ENCODE data around the gene C10orf143. TPM values are rescaled to one million over a fixed set of nuclear protein-coding genes. Genes with fewer than 3 reads are reported as not detected.

The C10orf143 gene
- polyA plus RNA-seq (2013, experiment 1 of 2) = 4.9 TPM
- 4.7 TPM for polyA plus RNA-seq (2013, experiment 2 of 2)

DNA sequence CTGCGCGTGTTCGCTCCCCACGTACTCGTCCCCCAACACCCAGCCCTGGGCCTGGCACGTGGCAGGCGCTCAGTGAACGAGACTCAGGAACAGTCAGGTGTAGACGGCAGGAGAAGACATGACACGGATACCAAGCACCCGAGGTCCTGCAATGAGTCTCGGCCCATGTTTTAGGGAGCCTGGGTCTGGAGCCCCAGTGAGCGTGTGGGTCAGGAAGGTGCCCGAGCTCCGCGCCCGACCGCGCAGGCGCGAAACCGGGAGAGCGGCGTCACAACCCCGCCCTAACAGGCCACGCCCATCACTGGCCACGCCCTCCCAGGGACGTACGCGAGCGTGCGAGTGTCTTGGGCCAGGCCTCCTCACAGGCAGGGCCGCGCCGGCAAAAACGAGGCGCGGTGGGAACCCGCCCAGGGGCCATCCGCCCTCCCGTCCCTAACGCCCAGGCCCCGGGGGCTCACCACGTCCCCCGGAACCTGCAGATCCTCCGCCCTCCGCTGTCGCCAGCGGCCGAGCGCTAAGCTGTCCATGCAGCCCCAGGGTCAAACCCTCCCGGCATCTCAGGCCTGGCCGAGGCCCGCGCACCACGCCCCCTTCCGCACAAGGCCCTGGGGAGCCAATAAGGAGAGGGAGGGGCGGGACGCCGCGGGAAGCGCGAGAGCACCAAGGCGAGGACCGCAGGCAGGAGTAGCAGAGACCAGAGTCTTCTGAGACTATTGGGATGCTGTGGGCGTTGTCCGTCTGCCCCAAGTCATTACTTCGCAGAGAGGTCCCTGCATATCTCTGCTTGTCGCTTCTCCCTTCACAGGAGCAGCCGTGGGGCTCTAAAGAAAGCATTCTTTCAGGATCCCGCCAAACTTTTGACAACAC is at the start of gene C10orf143:
C10orf143 (minus strand) TSS at position 585 of the 867 bp plus-strand sequence; CDS start at position 527, 58 bp downstream.
- Histone ChIP-seq H3K9me3 (replicated peaks in 1 of 2; ENCODE audit: control insufficient read depth in 2 of 2, insufficient read depth in 1 of 2, low read depth in 1 of 2, low read length in 2 of 2) (peaks cover 0 to 3% of the 10 kb centered on the region in 2 donors), H2AFZ (ENCODE audit: low read length) (peak within 1 kb of the TSS; percentile 97), H3K4me3 (ENCODE audit: low read length in 2 of 2) (peak within 1 kb of the TSS; percentile 78 to 91), H2BK12ac (ENCODE audit: low read length) (no peak within 1 kb of the TSS), H3K14ac (ENCODE audit: low read length) (peak within 1 kb of the TSS; percentile 77), H3K27ac (replicated peaks; ENCODE audit: low read length) (peak within 1 kb of the TSS; percentile 79), H2BK5ac (ENCODE audit: low read length) (peak within 1 kb of the TSS; percentile 99), H3K36me3 (replicated peaks in 1 of 2; ENCODE audit: control insufficient read depth in 2 of 2, insufficient read depth in 2 of 2, low read length in 2 of 2) (no peaks in the 10 kb centered on the region), H3K79me1 (ENCODE audit: low read depth, low read length) (peaks cover 2% of the 10 kb centered on the region), H3K4ac (ENCODE audit: low read length) (no peak within 1 kb of the TSS), H3K4me2 (ENCODE audit: insufficient read depth, low read length, poor library complexity, severe bottlenecking) (peak within 1 kb of the TSS; percentile 94), H3K18ac (ENCODE audit: low read length) (peak within 1 kb of the TSS; percentile 98), H2AK5ac (ENCODE audit: low read depth, low read length) (peak within 1 kb of the TSS; percentile 41), H3K4me1 (ENCODE audit: control insufficient read depth in 2 of 2, insufficient read depth in 1 of 2, low read depth in 1 of 2, low read length in 2 of 2) (peaks cover 0 to 5% of the 10 kb centered on the region in 2 donors), H2BK120ac (ENCODE audit: low read depth, low read length) (peak within 1 kb of the TSS; percentile 89), H2BK15ac (ENCODE audit: low read length) (peak within 1 kb of the TSS; percentile 70), H3K9ac (ENCODE audit: low read depth, low read length, poor library complexity) (peak within 1 kb of the TSS; percentile 91), H4K91ac (ENCODE audit: low read depth, low read length, poor library complexity) (no peak within 1 kb of the TSS), H3K23ac (ENCODE audit: low read depth, low read length, poor library complexity) (peak within 1 kb of the TSS; percentile 97), H4K8ac (ENCODE audit: low read depth, low read length) (no peak within 1 kb of the TSS), H3K27me3 (ENCODE audit: control insufficient read depth in 3 of 3, insufficient read depth in 3 of 3, low read depth in 1 of 3, low read length in 3 of 3) (no peaks in the 10 kb centered on the region)
- no CpG with 5 or more reads among the region's 71 CpGs for WGBS, 2 donors (ENCODE audit: extremely low coverage in 2 of 2, insufficient read length in 2 of 2, insufficient replicate concordance in 1 of 2)
- DNase-seq (ENCODE audit: low spot score) = peak; percentile 96

DNA sequence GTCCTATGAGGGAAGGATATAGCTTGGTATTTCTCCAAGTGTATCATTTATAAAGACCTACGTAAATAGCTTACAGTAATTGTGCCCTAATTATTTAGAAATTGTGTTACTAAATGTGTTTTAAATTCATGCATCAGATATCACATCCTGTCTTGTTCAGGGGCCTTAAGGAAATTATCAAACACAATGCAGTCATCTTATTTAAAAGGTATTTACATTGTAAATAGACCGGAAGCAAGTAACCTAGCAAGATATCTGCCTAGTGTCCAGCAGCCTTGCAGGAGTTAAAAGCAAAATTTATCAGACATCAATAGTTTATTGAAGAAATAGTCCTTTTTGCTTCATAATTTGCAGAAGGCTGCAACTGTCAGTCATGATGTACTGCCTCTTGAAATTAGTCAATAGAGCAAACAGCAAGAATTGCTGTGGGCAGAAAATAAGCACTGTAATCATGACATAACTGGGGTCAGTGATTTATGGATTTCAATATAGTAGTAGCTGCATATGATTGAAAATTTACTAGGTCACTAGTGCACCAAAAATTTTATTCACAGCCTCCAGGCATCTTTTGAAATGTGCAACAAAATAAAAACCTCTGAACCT is 48.7 kb upstream of the C10orf143 start:
- Histone ChIP-seq H4K8ac (ENCODE audit: low read depth, low read length) (no peak overlapping the region), H2BK120ac (ENCODE audit: low read depth, low read length) (no peak overlapping the region), H2BK15ac (ENCODE audit: low read length) (no peak overlapping the region), H2BK12ac (ENCODE audit: low read length) (no peak overlapping the region), H3K4ac (ENCODE audit: low read length) (no peak overlapping the region), H3K14ac (ENCODE audit: low read length) (no peak overlapping the region), H3K9ac (ENCODE audit: low read depth, low read length, poor library complexity) (no peak overlapping the region), H3K27me3 (ENCODE audit: control insufficient read depth in 3 of 3, insufficient read depth in 3 of 3, low read depth in 1 of 3, low read length in 3 of 3) (no peaks in the 10 kb centered on the region), H2AFZ (ENCODE audit: low read length) (no peak overlapping the region), H2BK5ac (ENCODE audit: low read length) (no peak overlapping the region), H3K4me2 (ENCODE audit: insufficient read depth, low read length, poor library complexity, severe bottlenecking) (no peak overlapping the region), H3K9me3 (replicated peaks in 1 of 2; ENCODE audit: control insufficient read depth in 2 of 2, insufficient read depth in 1 of 2, low read depth in 1 of 2, low read length in 2 of 2) (peaks cover 2 to 7% of the 10 kb centered on the region in 2 donors), H3K4me3 (ENCODE audit: low read length in 2 of 2) (no peak overlapping the region), H3K79me1 (ENCODE audit: low read depth, low read length) (peaks cover 1% of the 10 kb centered on the region), H3K27ac (replicated peaks; ENCODE audit: low read length) (no peak overlapping the region), H2AK5ac (ENCODE audit: low read depth, low read length) (no peak overlapping the region), H3K23ac (ENCODE audit: low read depth, low read length, poor library complexity) (no peak overlapping the region), H3K18ac (ENCODE audit: low read length) (no peak overlapping the region), H3K4me1 (ENCODE audit: control insufficient read depth in 2 of 2, insufficient read depth in 1 of 2, low read depth in 1 of 2, low read length in 2 of 2) (no peaks in the 10 kb centered on the region), H4K91ac (ENCODE audit: low read depth, low read length, poor library complexity) (no peak overlapping the region), H3K36me3 (replicated peaks in 1 of 2; ENCODE audit: control insufficient read depth in 2 of 2, insufficient read depth in 2 of 2, low read length in 2 of 2) (peaks cover 8 to 69% of the 10 kb centered on the region in 2 donors)
- no peak for DNase-seq (ENCODE audit: low spot score)
- no CpG with 5 or more reads among the region's 2 CpGs for WGBS, 2 donors (ENCODE audit: extremely low coverage in 2 of 2, insufficient read length in 2 of 2, insufficient replicate concordance in 1 of 2)

DNA sequence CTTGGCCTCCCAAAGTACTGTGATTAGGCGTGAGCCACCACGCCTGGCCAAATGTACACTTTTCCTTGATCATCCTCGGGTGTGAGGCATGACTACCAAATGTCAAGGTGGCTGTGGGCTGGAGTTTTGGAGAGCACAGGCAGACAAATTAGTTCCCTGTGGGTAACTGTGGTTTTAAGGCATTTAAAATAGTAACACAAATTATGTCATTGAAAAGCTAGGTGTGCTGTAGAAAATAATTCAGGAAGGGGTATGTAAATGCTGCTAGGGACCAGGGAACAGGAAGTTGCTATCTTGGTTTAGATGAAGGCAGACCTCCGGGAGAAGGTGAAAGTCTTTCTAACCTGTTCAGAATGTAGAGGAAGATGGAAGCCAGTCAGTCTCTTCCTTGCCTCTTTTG is 35.4 kb upstream of the C10orf143 start:
- Histone ChIP-seq H3K23ac (ENCODE audit: low read depth, low read length, poor library complexity) (no peak overlapping the region), H3K4me1 (ENCODE audit: control insufficient read depth in 2 of 2, insufficient read depth in 1 of 2, low read depth in 1 of 2, low read length in 2 of 2) (peaks cover 0 to 6% of the 10 kb centered on the region in 2 donors), H2AK5ac (ENCODE audit: low read depth, low read length) (no peak overlapping the region), H3K27me3 (ENCODE audit: control insufficient read depth in 3 of 3, insufficient read depth in 3 of 3, low read depth in 1 of 3, low read length in 3 of 3) (no peaks in the 10 kb centered on the region), H2AFZ (ENCODE audit: low read length) (no peak overlapping the region), H3K36me3 (replicated peaks in 1 of 2; ENCODE audit: control insufficient read depth in 2 of 2, insufficient read depth in 2 of 2, low read length in 2 of 2) (peaks cover 8 to 72% of the 10 kb centered on the region in 2 donors), H2BK15ac (ENCODE audit: low read length) (no peak overlapping the region), H3K14ac (ENCODE audit: low read length) (no peak overlapping the region), H3K9ac (ENCODE audit: low read depth, low read length, poor library complexity) (no peak overlapping the region), H3K4ac (ENCODE audit: low read length) (no peak overlapping the region), H4K91ac (ENCODE audit: low read depth, low read length, poor library complexity) (no peak overlapping the region), H3K4me2 (ENCODE audit: insufficient read depth, low read length, poor library complexity, severe bottlenecking) (no peak overlapping the region), H2BK12ac (ENCODE audit: low read length) (no peak overlapping the region), H4K8ac (ENCODE audit: low read depth, low read length) (no peak overlapping the region), H3K18ac (ENCODE audit: low read length) (no peak overlapping the region), H3K79me1 (ENCODE audit: low read depth, low read length) (peaks cover 7% of the 10 kb centered on the region), H3K27ac (replicated peaks; ENCODE audit: low read length) (no peak overlapping the region), H3K4me3 (ENCODE audit: low read length in 2 of 2) (no peak overlapping the region), H3K9me3 (replicated peaks in 1 of 2; ENCODE audit: control insufficient read depth in 2 of 2, insufficient read depth in 1 of 2, low read depth in 1 of 2, low read length in 2 of 2) (peaks cover 0 to 5% of the 10 kb centered on the region in 2 donors), H2BK5ac (ENCODE audit: low read length) (no peak overlapping the region), H2BK120ac (ENCODE audit: low read depth, low read length) (no peak overlapping the region)
- no CpG with 5 or more reads among the region's 4 CpGs for WGBS, 2 donors (ENCODE audit: extremely low coverage in 2 of 2, insufficient read length in 2 of 2, insufficient replicate concordance in 1 of 2)
- DNase-seq (ENCODE audit: low spot score) = no peak

DNA sequence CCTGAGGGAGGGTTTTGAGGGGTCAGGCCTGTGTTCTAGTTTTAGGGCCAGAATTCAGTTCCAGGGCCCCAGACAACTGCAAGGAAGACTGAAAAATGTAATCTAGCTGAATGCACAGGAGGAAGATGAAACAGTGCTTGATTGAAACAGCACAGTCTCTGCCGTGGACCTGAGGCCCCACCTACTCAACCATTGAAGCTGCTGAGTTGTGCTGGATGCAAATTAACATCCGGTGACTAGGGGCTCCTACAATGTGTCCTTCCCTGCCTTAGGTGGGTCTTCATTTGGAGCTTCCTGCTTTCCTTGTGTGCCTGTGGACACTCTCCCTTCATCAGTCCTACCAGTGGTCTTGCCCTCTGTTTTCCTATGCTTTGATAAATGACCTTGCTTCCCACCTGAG is 31.2 kb upstream of the C10orf143 start:
- H3K4ac ChIP-seq (ENCODE audit: low read length) = no peak overlapping the region
- no peak overlapping the region for H2BK120ac ChIP-seq (ENCODE audit: low read depth, low read length)
- no peak overlapping the region for H4K91ac ChIP-seq (ENCODE audit: low read depth, low read length, poor library complexity)
- H3K9me3 ChIP-seq (replicated peaks in 1 of 2; ENCODE audit: control insufficient read depth in 2 of 2, insufficient read depth in 1 of 2, low read depth in 1 of 2, low read length in 2 of 2) = no peaks in the 10 kb centered on the region
- H2AK5ac ChIP-seq (ENCODE audit: low read depth, low read length) = no peak overlapping the region
- H3K79me1 ChIP-seq (ENCODE audit: low read depth, low read length) = peaks cover 8% of the 10 kb centered on the region
- H3K23ac ChIP-seq (ENCODE audit: low read depth, low read length, poor library complexity) = no peak overlapping the region
- no peak overlapping the region for H3K4me2 ChIP-seq (ENCODE audit: insufficient read depth, low read length, poor library complexity, severe bottlenecking)
- H3K14ac ChIP-seq (ENCODE audit: low read length) = no peak overlapping the region
- DNase-seq (ENCODE audit: low spot score) = no peak
- H3K4me3 ChIP-seq (ENCODE audit: low read length in 2 of 2) = no peak overlapping the region
- H3K27ac ChIP-seq (replicated peaks; ENCODE audit: low read length) = no peak overlapping the region
- no peak overlapping the region for H3K18ac ChIP-seq (ENCODE audit: low read length)
- no peak overlapping the region for H3K9ac ChIP-seq (ENCODE audit: low read depth, low read length, poor library complexity)
- no peak overlapping the region for H2AFZ ChIP-seq (ENCODE audit: low read length)
- H2BK15ac ChIP-seq (ENCODE audit: low read length) = no peak overlapping the region
- no peak overlapping the region for H2BK5ac ChIP-seq (ENCODE audit: low read length)
- H3K4me1 ChIP-seq (ENCODE audit: control insufficient read depth in 2 of 2, insufficient read depth in 1 of 2, low read depth in 1 of 2, low read length in 2 of 2) = peaks cover 3 to 15% of the 10 kb centered on the region in 2 donors
- no CpG with 5 or more reads among the region's 2 CpGs for WGBS, 2 donors (ENCODE audit: extremely low coverage in 2 of 2, insufficient read length in 2 of 2, insufficient replicate concordance in 1 of 2)
- H3K27me3 ChIP-seq (ENCODE audit: control insufficient read depth in 3 of 3, insufficient read depth in 3 of 3, low read depth in 1 of 3, low read length in 3 of 3) = no peaks in the 10 kb centered on the region
- no peak overlapping the region for H2BK12ac ChIP-seq (ENCODE audit: low read length)
- no peak overlapping the region for H4K8ac ChIP-seq (ENCODE audit: low read depth, low read length)
- peaks cover 8 to 73% of the 10 kb centered on the region in 2 donors for H3K36me3 ChIP-seq (replicated peaks in 1 of 2; ENCODE audit: control insufficient read depth in 2 of 2, insufficient read depth in 2 of 2, low read length in 2 of 2)
